Epithelial cell of proximal tubule (primary cell): ENCODE results near the gene TEX55. TPM values are rescaled to one million over a fixed set of nuclear protein-coding genes. Genes with fewer than 3 reads are reported as not detected.

Experiments
- DNase-seq: peaks from one replicate; pipeline ENCODE4 v3.0.0-alpha.2; 2011; ENCODE audit warnings: low read depth
- H3K4me3 ChIP-seq: 2 replicates; pipeline ENCODE4 v1.5.1; 2011; ENCODE audit warnings: low read depth, mild to moderate bottlenecking, low read length
- CTCF ChIP-seq: conservative IDR thresholded peaks from 2 replicates; pipeline ENCODE4 v1.5.1; 2012; ENCODE audit warnings: low read depth, mild to moderate bottlenecking, low read length
- total RNA-seq: library from RNA; depleted of rRNA; stranded (reverse); fragments of >200 nt; gene quantifications from 2 replicates; pipeline ENCODE4 v1.2.3, GENCODE V29; 2015

The TEX55 gene
- total RNA-seq, 1 donor from 2014 or later = 0.06 TPM

GRCh38 chr3:119146578-119147375, 812 bp downstream of the TEX55 start:
- TF ChIP-seq CTCF = no peak
- no peak for DNase-seq
- H3K4me3 ChIP-seq = no peak overlapping the region

GRCh38 chr3:119147494-119147893, 1.5 kb downstream of the TEX55 start:
- no peak overlapping the region for H3K4me3 ChIP-seq
- DNase-seq = no peak
- TF ChIP-seq CTCF = no peak

- H3K4me3 ChIP-seq = no peak overlapping the region
- DNase-seq = no peak
- TF ChIP-seq CTCF = no peak
These were observed 2.7 kb downstream of the TEX55 start for GRCh38 chr3:119148493-119149180.

- no peak overlapping the region for H3K4me3 ChIP-seq
- DNase-seq = no peak
- no peak for TF ChIP-seq CTCF
These were observed 3.5 kb downstream of the TEX55 start for GRCh38 chr3:119149484-119149883.

- no peak for DNase-seq
- no peak overlapping the region for H3K4me3 ChIP-seq
- no peak for TF ChIP-seq CTCF
These were observed 10.9 kb downstream of the TEX55 start for GRCh38 chr3:119156868-119157267.

GRCh38 chr3:119157971-119158370, 12.0 kb downstream of the TEX55 start:
- no peak for TF ChIP-seq CTCF
- no peak overlapping the region for H3K4me3 ChIP-seq
- no peak for DNase-seq
